CD14-positive monocyte (primary cell): ENCODE results near the gene TMEM61. TPM values are rescaled to one million over a fixed set of nuclear protein-coding genes. Genes with fewer than 3 reads are reported as not detected.

ENCODE experiments used
- DNase-seq, 3 donors: peaks; one replicate each; pipeline ENCODE4 v3.0.0-alpha.2; 2011 to 2022
- H2AFZ ChIP-seq: 2 replicates; pipeline ENCODE4 v1.6.0; 2012; ENCODE audit warnings: mild to moderate bottlenecking, low read depth, low read length, inconsistent platforms; ENCODE audit not compliant: insufficient read depth, poor library complexity, severe bottlenecking
- H3K27ac ChIP-seq, 2 donors: 1 replicate in 1 of 2; 2 replicates in 1 of 2; pipeline ENCODE4 v1.5.1; 2012 to 2013; ENCODE audit warnings: low read length in 2 of 2, control low read depth in 1 of 2, inconsistent platforms in 1 of 2, low read depth in 1 of 2, mild to moderate bottlenecking in 1 of 2
- H3K27me3 ChIP-seq, 2 donors: one replicate each; pipeline versions ENCODE4 v1.6.0 to v1.6.1; 2011 to 2013; ENCODE audit warnings: low read length in 2 of 2; ENCODE audit not compliant: control insufficient read depth in 2 of 2, insufficient read depth in 2 of 2
- H3K36me3 ChIP-seq, 2 donors: replicated peaks in 1 of 2; 1 replicate in 1 of 2; 2 replicates in 1 of 2; pipeline versions ENCODE4 v1.5.1 to v1.6.1; 2012 to 2013; ENCODE audit warnings: low read length in 2 of 2, control low read depth in 1 of 2, inconsistent platforms in 1 of 2, mild to moderate bottlenecking in 1 of 2; ENCODE audit not compliant: insufficient read depth in 2 of 2, control insufficient read depth in 1 of 2
- H3K4me1 ChIP-seq, 2 donors: 1 replicate in 1 of 2; 2 replicates in 1 of 2; pipeline versions ENCODE4 v1.5.1 to v1.6.1; 2012 to 2013; ENCODE audit warnings: low read length in 2 of 2, control low read depth in 1 of 2, inconsistent platforms in 1 of 2, mild to moderate bottlenecking in 1 of 2, moderate library complexity in 1 of 2; ENCODE audit not compliant: insufficient read depth in 2 of 2, control insufficient read depth in 1 of 2
- H3K4me2 ChIP-seq: replicated peaks from 2 replicates; pipeline ENCODE3; 2012; ENCODE audit warnings: low read length, moderate library complexity, mild to moderate bottlenecking; ENCODE audit not compliant: poor library complexity, severe bottlenecking; ENCODE audit errors: extremely low read depth
- H3K4me3 ChIP-seq, 3 experiments: fragments of 200-600 bp in 1 of 3; sonication (generic) in 1 of 3; replicated peaks in 1 of 3; 1 replicate in 2 of 3; 2 replicates in 1 of 3; pipeline ENCODE4 v1.5.1; 2011 to 2013; ENCODE audit warnings: low read length in 3 of 3, mild to moderate bottlenecking in 3 of 3, control low read depth in 2 of 3, low read depth in 2 of 3, inconsistent platforms in 1 of 3, moderate library complexity in 1 of 3
- H3K79me2 ChIP-seq: 2 replicates; pipeline ENCODE4 v1.6.0; 2012; ENCODE audit warnings: mild to moderate bottlenecking, control low read depth, inconsistent platforms, low read length, moderate library complexity; ENCODE audit not compliant: insufficient read depth
- H3K9ac ChIP-seq: 2 replicates; pipeline ENCODE4 v1.6.0; 2017; ENCODE audit warnings: low read length, mild to moderate bottlenecking; ENCODE audit not compliant: insufficient read depth, poor library complexity, severe bottlenecking
- H3K9me3 ChIP-seq, 2 donors: replicated peaks in 1 of 2; 1 replicate in 1 of 2; 2 replicates in 1 of 2; pipeline versions ENCODE4 v1.5.1 to v1.6.1; 2012 to 2013; ENCODE audit warnings: low read length in 2 of 2, control low read depth in 1 of 2; ENCODE audit not compliant: control insufficient read depth in 1 of 2, insufficient read depth in 1 of 2
- H4K20me1 ChIP-seq: 2 replicates; pipeline ENCODE4 v1.6.0; 2012; ENCODE audit warnings: mild to moderate bottlenecking, low read length, control low read depth, moderate library complexity; ENCODE audit not compliant: insufficient read depth
- H3K27ac Mint-ChIP-seq, 7 donors: one replicate each; pipeline ENCODE4 v1.8.0; 2020; ENCODE audit warnings: mild to moderate bottlenecking in 7 of 7, mixed read lengths in 7 of 7, moderate library complexity in 6 of 7, inconsistent platforms in 2 of 7
- H3K27me3 Mint-ChIP-seq, 3 donors: one replicate each; pipeline ENCODE4 v1.8.0; 2021 to 2022; ENCODE audit warnings: low read depth in 3 of 3, mild to moderate bottlenecking in 3 of 3, mixed read lengths in 3 of 3, moderate library complexity in 3 of 3, inconsistent platforms in 1 of 3
- H3K36me3 Mint-ChIP-seq, 2 donors: one replicate each; pipeline ENCODE4 v1.8.0; 2020; ENCODE audit warnings: mixed read lengths in 2 of 2, inconsistent platforms in 1 of 2, mild to moderate bottlenecking in 1 of 2
- H3K4me1 Mint-ChIP-seq: one replicate; pipeline ENCODE4 v1.8.0; 2020; ENCODE audit warnings: mild to moderate bottlenecking, mixed read lengths
- H3K4me3 Mint-ChIP-seq, 2 donors: one replicate each; pipeline ENCODE4 v1.8.0; 2020; ENCODE audit warnings: mild to moderate bottlenecking in 2 of 2, mixed read lengths in 2 of 2, moderate library complexity in 1 of 2
- H3K9me3 Mint-ChIP-seq, 7 donors: one replicate each; pipeline ENCODE4 v1.8.0; 2020 to 2022; ENCODE audit warnings: mixed read lengths in 7 of 7, mild to moderate bottlenecking in 6 of 7, moderate library complexity in 6 of 7, inconsistent platforms in 2 of 7
- CTCF ChIP-seq: fragments of 200-600 bp; IDR thresholded peaks from one replicate; pipeline ENCODE4 v1.8.0; 2022; ENCODE audit warnings: antibody characterized with exemption, mild to moderate bottlenecking
- WGBS: methylation state at CpG from one replicate; pipeline ENCODE4 v1.1.5; 2013; ENCODE audit warnings: missing lambda C conversion rate; ENCODE audit not compliant: insufficient coverage; 5-methylcytosine and 5-hydroxymethylcytosine counted together
- intact Hi-C, 2 donors: fragments of 100-400 bp; cut with micrococcal nuclease; formaldehyde crosslinking; loops; one replicate each; pipeline versions ENCODE4 v1.15.0 to v1.15.1; 2023
- polyA plus RNA-seq, 3 donors: library from polyadenylated mRNA; depleted of rRNA in 1 of 3; unstranded in 2 of 3; stranded (reverse) in 1 of 3; fragments of 300-500 nt in 2 of 3; fragments of >200 nt in 1 of 3; fragmentation: Illumina TruSeq in 2 of 3; gene quantifications; 1 replicate in 2 of 3; 2 replicates in 1 of 3; pipeline ENCODE4 v1.2.3, GENCODE V29; 2012 to 2021

Gene TMEM61
- polyA plus RNA-seq, 3 donors, result not detected

GRCh38 chr1:55038552-55038838 lies 58.1 kb downstream of the TMEM61 start:
- H3K4me1 ChIP-seq, result peaks cover 17 to 27% of the 10 kb centered on the region in 2 donors
- H3K27me3 ChIP-seq, result peaks cover 32 to 49% of the 10 kb centered on the region in 2 donors
- H3K4me3 Mint-ChIP-seq, result peak overlapping the region in 1 of 2 donors; percentile 88
- peaks cover 0 to 10% (median 2%) of the 10 kb centered on the region in 7 donors for H3K9me3 Mint-ChIP-seq
- intact Hi-C loops, result no loop called here
- 97% methylated on average over 3 of the region's 3 CpGs for WGBS
- peaks cover 53 to 74% (median 61%) of the 10 kb centered on the region in 3 donors for H3K27me3 Mint-ChIP-seq
- no peaks in the 10 kb centered on the region for H3K79me2 ChIP-seq
- no peak overlapping the region for H3K27ac ChIP-seq
- no peak overlapping the region for H3K9ac ChIP-seq
- no peaks in the 10 kb centered on the region for H3K36me3 ChIP-seq
- no peak overlapping the region for H3K4me3 ChIP-seq
- peaks cover 36% of the 10 kb centered on the region for H3K4me1 Mint-ChIP-seq
- H3K27ac Mint-ChIP-seq, result no peak overlapping the region
- H4K20me1 ChIP-seq, result no peaks in the 10 kb centered on the region
- H2AFZ ChIP-seq, result no peak overlapping the region
- DNase-seq, result no peak
- H3K36me3 Mint-ChIP-seq, result no peaks in the 10 kb centered on the region
- H3K4me2 ChIP-seq, result no peak overlapping the region
- peaks cover 0 to 11% of the 10 kb centered on the region in 2 donors for H3K9me3 ChIP-seq
- no peak for TF ChIP-seq CTCF

- Histone ChIP-seq H3K27me3 (peaks cover 30 to 49% of the 10 kb centered on the region in 2 donors), H3K79me2 (no peaks in the 10 kb centered on the region), H4K20me1 (no peaks in the 10 kb centered on the region), H3K4me2 (no peak overlapping the region), H2AFZ (no peak overlapping the region), H3K36me3 (no peaks in the 10 kb centered on the region), H3K9me3 (peaks cover 0 to 11% of the 10 kb centered on the region in 2 donors), H3K4me1 (peaks cover 17 to 27% of the 10 kb centered on the region in 2 donors), H3K27ac (no peak overlapping the region), H3K4me3 (no peak overlapping the region), H3K9ac (no peak overlapping the region)
- TF ChIP-seq CTCF, result no peak
- Mint-ChIP-seq H3K27ac (no peak overlapping the region), H3K9me3 (peaks cover 0 to 10% (median 2%) of the 10 kb centered on the region in 7 donors), H3K27me3 (peaks cover 53 to 72% (median 58%) of the 10 kb centered on the region in 3 donors), H3K4me3 (peak overlapping the region in 1 of 2 donors; percentile 88), H3K36me3 (no peaks in the 10 kb centered on the region), H3K4me1 (peaks cover 36% of the 10 kb centered on the region)
- intact Hi-C loops, result no loop called here
- no peak for DNase-seq
- 52% methylated on average over 9 of the region's 9 CpGs for WGBS
Measured at GRCh38 chr1:55038974-55039341, 58.5 kb downstream of the TMEM61 start.
